ENCODE measurements around the gene RPAIN. TPM values are rescaled to one million over a fixed set of nuclear protein-coding genes. Genes with fewer than 3 reads are reported as not detected.

The RPAIN gene, protein sequence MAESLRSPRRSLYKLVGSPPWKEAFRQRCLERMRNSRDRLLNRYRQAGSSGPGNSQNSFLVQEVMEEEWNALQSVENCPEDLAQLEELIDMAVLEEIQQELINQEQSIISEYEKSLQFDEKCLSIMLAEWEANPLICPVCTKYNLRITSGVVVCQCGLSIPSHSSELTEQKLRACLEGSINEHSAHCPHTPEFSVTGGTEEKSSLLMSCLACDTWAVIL
- 36.1 TPM for total RNA-seq
- 34.0 TPM for polyA plus RNA-seq (ENCODE audit: insufficient read depth, low read depth, low replicate concordance)
- long read RNA-seq, donor 1, transcript RPAIN-205 (4 exons, 1,057 nt), result major isoform, 16 of 52 reads
- long read RNA-seq, donor 1, transcript RPAIN-211 (3 exons, 597 nt), result minor isoform, 6 of 52 reads
- long read RNA-seq, donor 1, transcript RPAIN-209 (6 exons, 1,423 nt), result minor isoform, 5 of 52 reads
- long read RNA-seq, donor 1, transcript RPAIN-203 (7 exons, 1,535 nt), result minor isoform, 13 of 52 reads
- long read RNA-seq, donor 1, partial matches to known transcripts, result 0 of 52 reads
- long read RNA-seq, donor 1, other reads (novel, unspliced or antisense), result 0 of 52 reads
- long read RNA-seq, donor 2, transcript RPAIN-202 (6 exons, 1,394 nt), result minor isoform, 5 of 53 reads
- long read RNA-seq, donor 2, transcript RPAIN-211 (3 exons, 597 nt), result minor isoform, 6 of 53 reads
- long read RNA-seq, donor 2, transcript RPAIN-203 (7 exons, 1,535 nt), result minor isoform, 13 of 53 reads
- long read RNA-seq, donor 2, transcript RPAIN-205 (4 exons, 1,057 nt), result major isoform, 21 of 53 reads
- long read RNA-seq, donor 2, partial matches to known transcripts, result 0 of 53 reads
- long read RNA-seq, donor 2, other reads (novel, unspliced or antisense), result 0 of 53 reads
- long read RNA-seq, donor 3, transcript RPAIN-202 (6 exons, 1,394 nt), result minor isoform, 9 of 312 reads
- long read RNA-seq, donor 3, transcript RPAIN-203 (7 exons, 1,535 nt), result minor isoform, 7 of 312 reads
- long read RNA-seq, donor 3, transcript RPAIN-205 (4 exons, 1,057 nt), result major isoform, 15 of 312 reads
- long read RNA-seq, donor 3, partial matches to known transcripts, result 93 of 312 reads
- long read RNA-seq, donor 3, other reads (novel, unspliced or antisense), result 170 of 312 reads
- long read RNA-seq, donor 4, transcript RPAIN-202 (6 exons, 1,394 nt), result minor isoform, 6 of 35 reads
- long read RNA-seq, donor 4, transcript RPAIN-203 (7 exons, 1,535 nt), result minor isoform, 5 of 35 reads
- long read RNA-seq, donor 4, transcript RPAIN-205 (4 exons, 1,057 nt), result major isoform, 17 of 35 reads
- long read RNA-seq, donor 4, partial matches to known transcripts, result 0 of 35 reads
- long read RNA-seq, donor 4, other reads (novel, unspliced or antisense), result 0 of 35 reads
- long read RNA-seq, donor 5, partial matches to known transcripts, result 9 of 14 reads
- long read RNA-seq, donor 5, other reads (novel, unspliced or antisense), result 0 of 14 reads
- long read RNA-seq, donor 6, transcript RPAIN-205 (4 exons, 1,057 nt), result major isoform, 30 of 89 reads
- long read RNA-seq, donor 6, transcript RPAIN-201 (5 exons, 815 nt), result minor isoform, 10 of 89 reads
- long read RNA-seq, donor 6, transcript RPAIN-203 (7 exons, 1,535 nt), result minor isoform, 21 of 89 reads
- long read RNA-seq, donor 6, transcript RPAIN-202 (6 exons, 1,394 nt), result minor isoform, 12 of 89 reads
- long read RNA-seq, donor 6, partial matches to known transcripts, result 0 of 89 reads
- long read RNA-seq, donor 6, other reads (novel, unspliced or antisense), result 0 of 89 reads
- long read RNA-seq, donor 7, transcript RPAIN-203 (7 exons, 1,535 nt), result major isoform, 6 of 49 reads
- long read RNA-seq, donor 7, partial matches to known transcripts, result 1 of 49 reads
- long read RNA-seq, donor 7, other reads (novel, unspliced or antisense), result 33 of 49 reads
- long read RNA-seq, donor 8, transcript RPAIN-205 (4 exons, 1,057 nt), result major isoform, 16 of 345 reads
- long read RNA-seq, donor 8, transcript RPAIN-201 (5 exons, 815 nt), result minor isoform, 5 of 345 reads
- long read RNA-seq, donor 8, transcript RPAIN-209 (6 exons, 1,423 nt), result minor isoform, 6 of 345 reads
- long read RNA-seq, donor 8, transcript RPAIN-203 (7 exons, 1,535 nt), result minor isoform, 10 of 345 reads
- long read RNA-seq, donor 8, partial matches to known transcripts, result 294 of 345 reads
- long read RNA-seq, donor 8, other reads (novel, unspliced or antisense), result 0 of 345 reads
- long read RNA-seq, donor 9, transcript RPAIN-205 (4 exons, 1,057 nt), result major isoform, 13 of 41 reads
- long read RNA-seq, donor 9, transcript RPAIN-203 (7 exons, 1,535 nt), result minor isoform, 8 of 41 reads
- long read RNA-seq, donor 9, partial matches to known transcripts, result 10 of 41 reads
- long read RNA-seq, donor 9, other reads (novel, unspliced or antisense), result 0 of 41 reads
- long read RNA-seq, donor 10, transcript RPAIN-203 (7 exons, 1,535 nt), result minor isoform, 7 of 32 reads
- long read RNA-seq, donor 10, transcript RPAIN-205 (4 exons, 1,057 nt), result major isoform, 11 of 32 reads
- long read RNA-seq, donor 10, partial matches to known transcripts, result 0 of 32 reads
- long read RNA-seq, donor 10, other reads (novel, unspliced or antisense), result 0 of 32 reads

DNA sequence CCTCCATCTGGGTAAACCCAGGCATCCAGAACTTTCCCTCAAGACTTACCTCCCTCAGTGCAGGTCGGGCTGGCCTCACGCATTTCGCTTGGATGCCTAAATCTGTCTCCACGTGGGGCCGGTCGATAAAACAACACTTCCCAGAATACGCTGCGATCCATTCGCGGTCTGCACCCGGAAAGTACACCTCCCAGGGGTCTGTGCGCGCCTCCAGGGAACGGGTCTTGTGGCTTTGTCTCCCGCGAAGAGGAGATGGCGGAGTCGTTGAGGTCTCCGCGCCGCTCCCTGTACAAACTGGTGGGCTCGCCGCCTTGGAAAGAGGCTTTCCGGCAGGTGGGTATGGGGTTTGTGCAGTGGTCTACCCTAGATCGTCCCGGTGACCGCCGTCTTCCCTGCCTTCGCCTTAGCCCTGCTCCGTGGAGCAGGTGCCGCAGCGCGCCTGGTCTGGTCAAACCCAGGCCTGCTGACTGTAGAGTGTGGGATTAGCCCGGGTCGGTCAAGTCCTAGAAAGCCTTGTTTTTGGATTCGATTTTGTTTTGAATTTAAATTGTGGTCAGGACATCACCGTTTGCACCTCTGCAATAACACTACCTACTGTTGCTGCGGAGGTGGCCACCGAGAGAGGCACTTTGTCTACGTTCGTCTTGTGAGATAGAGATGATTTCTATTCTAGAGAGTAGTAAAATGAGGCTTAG is at the start of gene RPAIN:
TSS of gene RPAIN (plus strand) at position 224 of the 695 bp plus-strand sequence. CDS start at position 253, 29 bp downstream.
- Histone ChIP-seq H3K4me1 (ENCODE audit: control insufficient read depth in 2 of 3, insufficient read depth in 2 of 3, low read depth in 1 of 3, low read length in 3 of 3) (peaks cover 2 to 14% (median 8%) of the 10 kb centered on the region in 3 donors), H3K27ac (ENCODE audit: low read depth in 2 of 2, low read length in 2 of 2) (peak within 1 kb of the TSS; percentile 93 to 96), H3K27me3 (ENCODE audit: control insufficient read depth, insufficient read depth, low read length) (no peaks in the 10 kb centered on the region), H3K9me3 (ENCODE audit: control insufficient read depth in 2 of 3, insufficient read depth in 1 of 3, low read length in 3 of 3) (no peaks in the 10 kb centered on the region), H3K9ac (ENCODE audit: low read length in 3 of 3) (peak within 1 kb of the TSS; percentile 86 to 97 (median 97)), H3K36me3 (ENCODE audit: control insufficient read depth in 2 of 3, insufficient read depth in 3 of 3, low read length in 3 of 3) (peaks cover 7 to 25% (median 9%) of the 10 kb centered on the region in 3 donors), H3K4me3 (ENCODE audit: low read length in 3 of 3) (peak within 1 kb of the TSS; percentile 80 to 99 (median 86))
- TF ChIP-seq, protein P1, sequence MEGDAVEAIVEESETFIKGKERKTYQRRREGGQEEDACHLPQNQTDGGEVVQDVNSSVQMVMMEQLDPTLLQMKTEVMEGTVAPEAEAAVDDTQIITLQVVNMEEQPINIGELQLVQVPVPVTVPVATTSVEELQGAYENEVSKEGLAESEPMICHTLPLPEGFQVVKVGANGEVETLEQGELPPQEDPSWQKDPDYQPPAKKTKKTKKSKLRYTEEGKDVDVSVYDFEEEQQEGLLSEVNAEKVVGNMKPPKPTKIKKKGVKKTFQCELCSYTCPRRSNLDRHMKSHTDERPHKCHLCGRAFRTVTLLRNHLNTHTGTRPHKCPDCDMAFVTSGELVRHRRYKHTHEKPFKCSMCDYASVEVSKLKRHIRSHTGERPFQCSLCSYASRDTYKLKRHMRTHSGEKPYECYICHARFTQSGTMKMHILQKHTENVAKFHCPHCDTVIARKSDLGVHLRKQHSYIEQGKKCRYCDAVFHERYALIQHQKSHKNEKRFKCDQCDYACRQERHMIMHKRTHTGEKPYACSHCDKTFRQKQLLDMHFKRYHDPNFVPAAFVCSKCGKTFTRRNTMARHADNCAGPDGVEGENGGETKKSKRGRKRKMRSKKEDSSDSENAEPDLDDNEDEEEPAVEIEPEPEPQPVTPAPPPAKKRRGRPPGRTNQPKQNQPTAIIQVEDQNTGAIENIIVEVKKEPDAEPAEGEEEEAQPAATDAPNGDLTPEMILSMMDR (IDR thresholded peaks at IDR 0.05; ENCODE audit: borderline replicate concordance, extremely low read depth, insufficient read depth), result no peak
- FAIRE-seq (no peak), DNase-seq (peak; percentile 91 to 97 (median 94))
- intact Hi-C loops (cut with DNase I), result no loop called here

DNA sequence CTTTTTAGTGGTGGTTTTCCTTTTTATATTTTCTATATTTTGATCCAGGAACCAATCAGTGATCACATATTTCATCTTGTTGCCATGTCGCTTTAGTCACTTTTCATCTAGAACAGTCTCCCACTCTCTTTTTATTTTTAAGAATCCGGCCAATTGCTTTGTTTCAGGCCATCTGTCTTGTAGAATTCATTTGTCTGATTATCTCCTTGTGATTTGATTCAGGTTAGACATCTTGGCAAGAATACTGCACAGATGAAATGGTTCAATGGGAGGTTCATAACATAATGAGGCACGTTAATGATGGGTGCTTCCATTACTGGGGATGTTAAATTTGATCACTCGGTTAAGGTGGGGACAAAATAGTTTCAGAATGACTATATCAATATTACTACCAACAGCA is 49.6 kb upstream of the RPAIN start:
- FAIRE-seq (no peak), DNase-seq (no peak)
- peaks cover 6 to 28% (median 22%) of the 10 kb centered on the region in 3 donors for H3K36me3 ChIP-seq (ENCODE audit: control insufficient read depth in 2 of 3, insufficient read depth in 3 of 3, low read length in 3 of 3)
- no peak overlapping the region for H3K4me3 ChIP-seq (ENCODE audit: low read length in 3 of 3)
- intact Hi-C loops (cut with DNase I), result no loop called here
- H3K9ac ChIP-seq (ENCODE audit: low read length in 3 of 3), result no peak overlapping the region
- H3K27ac ChIP-seq (ENCODE audit: low read depth in 2 of 2, low read length in 2 of 2), result no peak overlapping the region
- H3K4me1 ChIP-seq (ENCODE audit: control insufficient read depth in 2 of 3, insufficient read depth in 2 of 3, low read depth in 1 of 3, low read length in 3 of 3), result no peaks in the 10 kb centered on the region
- H3K27me3 ChIP-seq (ENCODE audit: control insufficient read depth, insufficient read depth, low read length), result no peaks in the 10 kb centered on the region
- TF ChIP-seq, protein P1 (IDR thresholded peaks at IDR 0.05; ENCODE audit: borderline replicate concordance, extremely low read depth, insufficient read depth), result no peak
- no peaks in the 10 kb centered on the region for H3K9me3 ChIP-seq (ENCODE audit: control insufficient read depth in 2 of 3, insufficient read depth in 1 of 3, low read length in 3 of 3)
